Endothelial cell of umbilical vein (primary cell): Measurements from ENCODE around the gene GPR137B. TPM values are rescaled to one million over a fixed set of nuclear protein-coding genes. Genes with fewer than 3 reads are reported as not detected.

Source experiments
- BruUV-seq: library from RNA; stranded (reverse); fragments of 400-500 nt; replicated peaks from 2 replicates; lab custom pipeline; 2021; lab: Mats Ljungman, UMichigan
- CTCF ChIA-PET: fragments of 300-600, 350-600 bp; sonication (Branson Sonifier 250); formaldehyde crosslinking; loops from one replicate; lab custom pipeline; 2021; ENCODE audit warnings: antibody characterized with exemption, inconsistent platforms; lab: Charles Lee
- POLR2A ChIA-PET: fragments of 300-600, 350-600 bp; sonication (Branson Sonifier 250); formaldehyde crosslinking; loops from one replicate; lab custom pipeline; 2021; ENCODE audit warnings: antibody characterized with exemption, inconsistent platforms; lab: Charles Lee
- DNase-seq: peaks from one replicate; pipeline ENCODE4 v3.0.0-alpha.2; 2011; ENCODE audit warnings: low read depth, low spot score
- FAIRE-seq: peaks from 2 replicates; lab custom pipeline; 2011; peaks lifted over from hg19 to GRCh38; lab: Jason Lieb, UNC
- H2AFZ ChIP-seq: 2 replicates; pipeline ENCODE4 v1.6.0; 2012; ENCODE audit warnings: low read depth, low read length, control low read depth, inconsistent platforms
- H3K27ac ChIP-seq: 2 replicates; pipeline ENCODE4 v1.5.1; 2011; ENCODE audit warnings: low read depth, mild to moderate bottlenecking, control low read depth, low read length, moderate library complexity; ENCODE audit not compliant: insufficient read depth
- H3K27me3 ChIP-seq, 2 experiments: 2 replicates each; pipeline versions ENCODE4 v1.6.0 to v1.6.1; 2011; ENCODE audit warnings: low read length in 2 of 2, mixed read lengths in 1 of 2; ENCODE audit not compliant: control insufficient read depth in 2 of 2, insufficient read depth in 2 of 2
- H3K36me3 ChIP-seq, 2 experiments: 2 replicates in 1 of 2; 3 replicates in 1 of 2; pipeline ENCODE4 v1.5.1; 2011; ENCODE audit warnings: low read length in 2 of 2, mild to moderate bottlenecking in 1 of 2, moderate library complexity in 1 of 2; ENCODE audit not compliant: control insufficient read depth in 2 of 2, insufficient read depth in 2 of 2; ENCODE audit errors: extremely low read depth in 1 of 2
- H3K4me1 ChIP-seq: 3 replicates; pipeline ENCODE4 v1.5.1; 2011; ENCODE audit warnings: mild to moderate bottlenecking, low read length; ENCODE audit not compliant: control insufficient read depth, insufficient read depth; ENCODE audit errors: extremely low read depth
- H3K4me2 ChIP-seq: 2 replicates; pipeline ENCODE4 v1.6.1; 2011; ENCODE audit warnings: low read length, control low read depth, mixed read lengths; ENCODE audit not compliant: insufficient read depth
- H3K4me3 ChIP-seq, 3 experiments: fragments of 200-600 bp in 1 of 3; sonication (generic), shearing (Covaris generic) in 1 of 3; replicated peaks in 1 of 3; 2 replicates each; pipeline ENCODE4 v1.5.1; 2011 to 2016; ENCODE audit warnings: control low read depth in 3 of 3, low read length in 3 of 3, mild to moderate bottlenecking in 2 of 3, inconsistent platforms in 1 of 3, low read depth in 1 of 3, moderate library complexity in 1 of 3; ENCODE audit not compliant: insufficient read depth in 1 of 3
- H3K79me2 ChIP-seq: 2 replicates; pipeline ENCODE4 v1.6.0; 2012; ENCODE audit warnings: low read length, inconsistent platforms; ENCODE audit not compliant: control insufficient read depth, insufficient read depth
- H3K9ac ChIP-seq: replicated peaks from 2 replicates; pipeline ENCODE3; 2011; ENCODE audit warnings: low read length, control low read depth; ENCODE audit not compliant: insufficient read depth; ENCODE audit errors: extremely low read depth
- H3K9me1 ChIP-seq: replicated peaks from 3 replicates; pipeline ENCODE4 v1.6.0; 2011; ENCODE audit warnings: mild to moderate bottlenecking, low read length; ENCODE audit not compliant: control insufficient read depth, insufficient read depth; ENCODE audit errors: extremely low read depth
- H3K9me3 ChIP-seq: replicated peaks from 2 replicates; pipeline ENCODE4 v1.5.1; 2012; ENCODE audit warnings: low read length, inconsistent platforms; ENCODE audit not compliant: control insufficient read depth, insufficient read depth
- H4K20me1 ChIP-seq: replicated peaks from 2 replicates; pipeline ENCODE3; 2011; ENCODE audit warnings: mild to moderate bottlenecking, low read length; ENCODE audit not compliant: control insufficient read depth, insufficient read depth; ENCODE audit errors: extremely low read depth
- CTCF ChIP-seq, 2 donors: IDR thresholded peaks; 1 replicate in 1 of 2; 2 replicates in 1 of 2; pipeline ENCODE4 v1.5.1; 2011; ENCODE audit warnings: low read length in 2 of 2, mild to moderate bottlenecking in 2 of 2, moderate library complexity in 2 of 2, control low read depth in 1 of 2, inconsistent platforms in 1 of 2, low read depth in 1 of 2; ENCODE audit not compliant: insufficient read depth in 1 of 2; ENCODE audit errors: extremely low read depth in 1 of 2
- EZH2 ChIP-seq: IDR thresholded peaks from 2 replicates; pipeline ENCODE4 v1.6.1; 2012; ENCODE audit warnings: borderline replicate concordance, low read depth, mild to moderate bottlenecking, moderate library complexity, low read length, inconsistent platforms; ENCODE audit not compliant: severe bottlenecking
- FOS ChIP-seq: IDR thresholded peaks from 2 replicates; pipeline ENCODE4 v1.6.1; 2011; ENCODE audit warnings: mild to moderate bottlenecking, low read length, moderate library complexity, borderline replicate concordance; ENCODE audit not compliant: insufficient read depth
- GATA2 ChIP-seq: IDR thresholded peaks from 2 replicates; pipeline ENCODE4 v1.7.0; 2011; ENCODE audit warnings: low read depth, mild to moderate bottlenecking, moderate library complexity, mixed read lengths, low read length; ENCODE audit not compliant: insufficient read length, insufficient read depth
- JUN ChIP-seq: IDR thresholded peaks from 2 replicates; pipeline ENCODE4 v1.6.1; 2011; ENCODE audit warnings: borderline replicate concordance, low read depth; ENCODE audit not compliant: insufficient read length, insufficient read depth
- MAX ChIP-seq: IDR thresholded peaks from 2 replicates; pipeline ENCODE4 v1.6.1; 2011; ENCODE audit not compliant: insufficient read depth, insufficient read length
- MYC ChIP-seq: IDR thresholded peaks from one replicate; pipeline ENCODE4 v1.6.1; 2011; ENCODE audit warnings: mild to moderate bottlenecking, low read depth, low read length
- POLR2A ChIP-seq: IDR thresholded peaks from 2 replicates; pipeline ENCODE4 v1.6.1; 2012; ENCODE audit warnings: low read depth, mild to moderate bottlenecking, control low read depth, low read length
- POLR2AphosphoS5 ChIP-seq: IDR thresholded peaks from 2 replicates; pipeline ENCODE4 v1.6.1; 2012; ENCODE audit warnings: low read depth, mild to moderate bottlenecking, control low read depth, low read length, moderate library complexity; ENCODE audit not compliant: insufficient read depth
- dilution Hi-C: fragments of 300-500 bp; cut with MboI; formaldehyde crosslinking; loops from one replicate; pipeline ENCODE4 v1.15.0; 2019; ENCODE audit warnings: low sequenced_read_pairs; ENCODE audit not compliant: extremely low pct_ligation_motif_present
- intact Hi-C: fragments of 100-400 bp; cut with micrococcal nuclease; formaldehyde crosslinking; loops from one replicate; pipeline ENCODE4 v1.10.0; 2022
- polyA plus RNA-seq, 4 experiments: library from polyadenylated mRNA; depleted of rRNA in 3 of 4; stranded (reverse) in 3 of 4; unstranded in 1 of 4; fragments of >200 nt; gene quantifications; 2 replicates each; pipeline versions ENCODE4 v1.2.1 to v1.2.3, GENCODE V29; 2011 to 2012; ENCODE audit warnings: missing spikeins in 1 of 4
- total RNA-seq: library from RNA; stranded (reverse); gene quantifications from 2 replicates; pipeline ENCODE4 v1.2.3, GENCODE V29; 2021

GPR137B gene
- total and polyA plus RNA-seq, 2 donors (not counting 3 experiments of a cell fraction or from before 2014, with no cell fraction given) = 7.8 to 11.9 TPM

GRCh38 chr1:236154671-236155398, 12.5 kb downstream of the GPR137B start:
- no peak overlapping the region for H2AFZ ChIP-seq
- H3K36me3 ChIP-seq = no peaks in the 10 kb centered on the region
- no peak overlapping the region for H3K4me3 ChIP-seq
- no peaks in the 10 kb centered on the region for H3K4me1 ChIP-seq
- no peak overlapping the region for H3K27ac ChIP-seq
- dilution Hi-C loops = no loop called here
- no TSS peak for BruUV-seq
- no peaks in the 10 kb centered on the region for H3K9me3 ChIP-seq
- ChIA-PET POLR2A (no interaction called here), CTCF (interaction anchor here (1.0 to 1.5 kb wide), 3 partner anchors 10 to 12 kb away, joined by 3 read pairs; no protein-coding TSS in a partner anchor)
- H3K4me2 ChIP-seq = no peak overlapping the region
- no peaks in the 10 kb centered on the region for H4K20me1 ChIP-seq
- H3K79me2 ChIP-seq = no peaks in the 10 kb centered on the region
- intact Hi-C loops = no loop called here
- no peaks in the 10 kb centered on the region for H3K9me1 ChIP-seq
- DNase-seq (no peak), FAIRE-seq (no peak)
- no peaks in the 10 kb centered on the region for H3K27me3 ChIP-seq
- H3K9ac ChIP-seq = no peak overlapping the region
- TF ChIP-seq GATA2 = no peak
- no peak for TF ChIP-seq EZH2
- no peak for TF ChIP-seq POLR2A
- no peak for TF ChIP-seq CTCF (IDR thresholded peaks at IDR 0.05; ENCODE audit: extremely low read depth in 1 of 2, insufficient read depth in 1 of 2, low read depth in 1 of 2, low read length in 2 of 2)
- TF ChIP-seq JUN = no peak
- no peak for TF ChIP-seq MAX
- no peak for TF ChIP-seq MYC
- TF ChIP-seq FOS = no peak
- TF ChIP-seq POLR2AphosphoS5 = no peak
